ENCODE measurements around the gene COL4A5. TPM values are rescaled to one million over a fixed set of nuclear protein-coding genes. Genes with fewer than 3 reads are reported as not detected.

Gene COL4A5
- total RNA-seq, 1 experiment from 2014 or later: 48.1 TPM

GRCh38 chrX:108426262-108426661 is 13.4 kb upstream of the COL4A5 start:
- H3K27me3 Mint-ChIP-seq (ENCODE audit: insufficient read depth, unreplicated experiment): no peaks in the 10 kb centered on the region
- no peak for DNase-seq
- Histone ChIP-seq H3K36me3 (ENCODE audit: control insufficient read depth, insufficient read depth, low read length) (no peaks in the 10 kb centered on the region), H3K4me1 (no peaks in the 10 kb centered on the region), H3K9me3 (no peaks in the 10 kb centered on the region), H3K4me3 (ENCODE audit: low read depth, low read length) (no peak overlapping the region), H3K27me3 (replicated peaks; ENCODE audit: control insufficient read depth, insufficient read depth, low read length) (no peaks in the 10 kb centered on the region)
- peaks cover 7% of the 10 kb centered on the region for H3K36me3 Mint-ChIP-seq (ENCODE audit: insufficient read depth, unreplicated experiment)
- H3K4me3 Mint-ChIP-seq (ENCODE audit: unreplicated experiment): no peak overlapping the region
- no peaks in the 10 kb centered on the region for H3K4me1 Mint-ChIP-seq (ENCODE audit: low read depth, unreplicated experiment)
- TF ChIP-seq CTCF (IDR thresholded peaks at IDR 0.05; ENCODE audit: insufficient read depth in 1 of 2, low read depth in 1 of 2, low read length in 1 of 2, severe bottlenecking in 1 of 2, unreplicated experiment in 1 of 2): no peak
- ChIA-PET CTCF (no interaction called here), POLR2A (no interaction called here)
- intact Hi-C loops (cut with micrococcal nuclease; ENCODE audit: unreplicated experiment): no loop called here
- H3K27ac Mint-ChIP-seq (ENCODE audit: unreplicated experiment): no peak overlapping the region
- no peaks in the 10 kb centered on the region for H3K9me3 Mint-ChIP-seq (ENCODE audit: unreplicated experiment)
- no TSS peak for BruUV-seq (replicated peaks)

- H3K27ac Mint-ChIP-seq (ENCODE audit: unreplicated experiment): no peak overlapping the region
Measured at GRCh38 chrX:108435261-108435660, 4.4 kb upstream of the COL4A5 start.

GRCh38 chrX:108437349-108438109 is 2.1 kb upstream of the COL4A5 start:
- H3K36me3 ChIP-seq (ENCODE audit: control insufficient read depth, insufficient read depth, low read length): no peaks in the 10 kb centered on the region
- Mint-ChIP-seq H3K27me3 (ENCODE audit: insufficient read depth, unreplicated experiment) (no peaks in the 10 kb centered on the region), H3K36me3 (ENCODE audit: insufficient read depth, unreplicated experiment) (no peaks in the 10 kb centered on the region), H3K27ac (ENCODE audit: unreplicated experiment) (peak overlapping the region; percentile 11), H3K4me3 (ENCODE audit: unreplicated experiment) (peak overlapping the region; percentile 78), H3K9me3 (ENCODE audit: unreplicated experiment) (no peaks in the 10 kb centered on the region), H3K4me1 (ENCODE audit: low read depth, unreplicated experiment) (no peaks in the 10 kb centered on the region)
- intact Hi-C loops (cut with micrococcal nuclease; ENCODE audit: unreplicated experiment): loop anchor here (5.0 kb wide), 2 partner anchors 40 to 65 kb away; no protein-coding TSS in a partner anchor
- ChIA-PET POLR2A (interaction anchor here (0.7 kb wide), 1 partner anchor 92 kb away, joined by 7 read pairs; no protein-coding TSS in a partner anchor), CTCF (no interaction called here)
- peak overlapping the region; percentile 25 for H3K4me3 ChIP-seq (ENCODE audit: low read depth, low read length)
- DNase-seq: peak in 1 of 2 experiments; percentile 3
- H3K9me3 ChIP-seq: no peaks in the 10 kb centered on the region
- BruUV-seq (replicated peaks): no TSS peak
- no peaks in the 10 kb centered on the region for H3K27me3 ChIP-seq (replicated peaks; ENCODE audit: control insufficient read depth, insufficient read depth, low read length)
- no peak for TF ChIP-seq CTCF (IDR thresholded peaks at IDR 0.05; ENCODE audit: insufficient read depth in 1 of 2, low read depth in 1 of 2, low read length in 1 of 2, severe bottlenecking in 1 of 2, unreplicated experiment in 1 of 2)
- H3K4me1 ChIP-seq: peaks cover 6% of the 10 kb centered on the region; the same call in 1 of the 2 replicates

More at GRCh38 chrX:108435261-108435660, 4.4 kb upstream of the COL4A5 start:
- Mint-ChIP-seq H3K36me3 (ENCODE audit: insufficient read depth, unreplicated experiment) (no peaks in the 10 kb centered on the region), H3K9me3 (ENCODE audit: unreplicated experiment) (no peaks in the 10 kb centered on the region), H3K27me3 (ENCODE audit: insufficient read depth, unreplicated experiment) (no peaks in the 10 kb centered on the region), H3K4me3 (ENCODE audit: unreplicated experiment) (no peak overlapping the region), H3K4me1 (ENCODE audit: low read depth, unreplicated experiment) (no peaks in the 10 kb centered on the region)
- no peak for DNase-seq
- no peak overlapping the region for H3K4me3 ChIP-seq (ENCODE audit: low read depth, low read length)
- no peaks in the 10 kb centered on the region for H3K36me3 ChIP-seq (ENCODE audit: control insufficient read depth, insufficient read depth, low read length)
- H3K9me3 ChIP-seq: no peaks in the 10 kb centered on the region
- ChIA-PET POLR2A (no interaction called here), CTCF (no interaction called here)
- peaks cover 6% of the 10 kb centered on the region; the same call in 1 of the 2 replicates for H3K4me1 ChIP-seq
- TF ChIP-seq CTCF (IDR thresholded peaks at IDR 0.05; ENCODE audit: insufficient read depth in 1 of 2, low read depth in 1 of 2, low read length in 1 of 2, severe bottlenecking in 1 of 2, unreplicated experiment in 1 of 2): no peak
- H3K27me3 ChIP-seq (replicated peaks; ENCODE audit: control insufficient read depth, insufficient read depth, low read length): no peaks in the 10 kb centered on the region
- no TSS peak for BruUV-seq (replicated peaks)
- intact Hi-C loops (cut with micrococcal nuclease; ENCODE audit: unreplicated experiment): loop anchor here (5.0 kb wide), 2 partner anchors 38 to 63 kb away; no protein-coding TSS in a partner anchor
